Measurements from ENCODE around the gene RGS9. TPM values are rescaled to one million over a fixed set of nuclear protein-coding genes. Genes with fewer than 3 reads are reported as not detected.

The RGS9 gene
- total RNA-seq, 4 donors from 2014 or later: 1.2 to 4.4 (median 2.8) TPM

DNA sequence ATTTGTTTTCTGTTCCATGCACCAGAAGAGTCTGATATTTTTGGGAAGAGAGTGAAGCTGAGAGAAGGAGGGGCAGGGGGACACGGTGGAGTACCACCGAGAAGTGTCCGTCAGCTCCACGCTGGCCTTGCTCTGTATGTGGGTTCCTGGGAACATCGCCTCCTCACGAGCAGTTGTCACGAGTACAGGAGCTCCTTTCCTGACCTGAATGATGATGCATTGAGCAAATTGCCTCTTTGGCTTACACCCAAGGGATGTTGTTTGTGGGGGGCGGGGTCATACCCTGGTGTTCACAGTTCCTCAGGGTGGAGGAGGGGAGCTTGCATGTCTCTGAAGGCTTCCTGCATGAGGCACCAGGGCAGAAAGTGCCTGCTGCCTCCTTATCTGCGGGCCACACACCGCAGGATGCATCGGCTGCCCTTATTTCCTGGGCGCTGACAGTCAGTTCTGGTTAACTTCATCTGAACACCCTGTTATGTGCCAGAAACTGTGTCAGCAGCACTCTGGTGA is 36.2 kb downstream of the RGS9 start:
- DNase-seq: peak in 1 of 2 donors; percentile 17
- intact Hi-C loops (cut with DNase I; ENCODE audit: low total_unique reads) (no loop called here), in situ Hi-C loops (cut with MboI; ENCODE audit: low sequenced_read_pairs in 4 of 4) (no loop called here)
- no peak for TF ChIP-seq POLR2A (IDR thresholded peaks at IDR 0.05)
- TF ChIP-seq, protein P1, sequence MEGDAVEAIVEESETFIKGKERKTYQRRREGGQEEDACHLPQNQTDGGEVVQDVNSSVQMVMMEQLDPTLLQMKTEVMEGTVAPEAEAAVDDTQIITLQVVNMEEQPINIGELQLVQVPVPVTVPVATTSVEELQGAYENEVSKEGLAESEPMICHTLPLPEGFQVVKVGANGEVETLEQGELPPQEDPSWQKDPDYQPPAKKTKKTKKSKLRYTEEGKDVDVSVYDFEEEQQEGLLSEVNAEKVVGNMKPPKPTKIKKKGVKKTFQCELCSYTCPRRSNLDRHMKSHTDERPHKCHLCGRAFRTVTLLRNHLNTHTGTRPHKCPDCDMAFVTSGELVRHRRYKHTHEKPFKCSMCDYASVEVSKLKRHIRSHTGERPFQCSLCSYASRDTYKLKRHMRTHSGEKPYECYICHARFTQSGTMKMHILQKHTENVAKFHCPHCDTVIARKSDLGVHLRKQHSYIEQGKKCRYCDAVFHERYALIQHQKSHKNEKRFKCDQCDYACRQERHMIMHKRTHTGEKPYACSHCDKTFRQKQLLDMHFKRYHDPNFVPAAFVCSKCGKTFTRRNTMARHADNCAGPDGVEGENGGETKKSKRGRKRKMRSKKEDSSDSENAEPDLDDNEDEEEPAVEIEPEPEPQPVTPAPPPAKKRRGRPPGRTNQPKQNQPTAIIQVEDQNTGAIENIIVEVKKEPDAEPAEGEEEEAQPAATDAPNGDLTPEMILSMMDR (IDR thresholded peaks at IDR 0.05 in 4 of 5, conservative IDR thresholded peaks at IDR 0.05 in 1 of 5): no peak
- H3K27ac ChIP-seq: no peak overlapping the region
- no peak for ATAC-seq
- no peaks in the 10 kb centered on the region for H3K36me3 ChIP-seq
- H3K27me3 ChIP-seq: no peaks in the 10 kb centered on the region
- no peaks in the 10 kb centered on the region for H3K4me1 ChIP-seq
- H3K4me3 ChIP-seq: no peak overlapping the region
- no peaks in the 10 kb centered on the region for H3K9me3 ChIP-seq

DNA sequence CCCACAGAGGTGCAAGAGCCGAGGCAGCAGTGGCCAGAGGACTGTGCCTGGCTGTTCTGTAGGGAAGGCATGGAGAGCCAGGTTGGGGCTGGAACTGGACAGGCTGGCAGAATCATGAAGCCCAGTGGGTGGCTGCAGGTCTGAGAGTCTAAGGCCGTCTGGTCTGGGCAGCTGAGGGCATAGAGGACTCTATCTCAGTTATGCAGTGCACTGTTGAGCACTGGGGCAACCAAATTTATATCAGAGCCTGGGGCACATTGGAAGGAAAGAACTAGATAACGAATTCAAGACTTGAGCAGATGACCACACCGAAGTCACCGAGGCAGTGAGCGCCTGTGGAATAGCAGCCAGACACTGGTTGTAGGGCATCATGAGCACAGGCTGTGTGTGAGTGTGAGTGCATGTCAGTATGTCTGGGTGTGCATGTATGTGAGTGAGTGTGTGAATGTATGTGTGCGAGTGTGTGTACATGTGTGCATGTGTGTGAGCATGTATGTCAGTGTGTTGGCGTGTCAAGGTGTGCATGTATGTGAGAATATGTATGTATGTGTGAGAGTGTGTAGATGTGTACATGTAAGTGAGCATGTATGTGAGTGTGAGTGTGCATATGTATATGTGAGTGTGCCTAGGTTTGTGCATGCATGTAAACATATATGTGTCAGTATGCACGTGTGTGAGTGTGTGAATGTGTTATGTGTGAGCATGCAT is 37.0 kb downstream of the RGS9 start:
- H3K27ac ChIP-seq: no peak overlapping the region
- in situ Hi-C loops (cut with MboI; ENCODE audit: low sequenced_read_pairs in 4 of 4): no loop called here

DNA sequence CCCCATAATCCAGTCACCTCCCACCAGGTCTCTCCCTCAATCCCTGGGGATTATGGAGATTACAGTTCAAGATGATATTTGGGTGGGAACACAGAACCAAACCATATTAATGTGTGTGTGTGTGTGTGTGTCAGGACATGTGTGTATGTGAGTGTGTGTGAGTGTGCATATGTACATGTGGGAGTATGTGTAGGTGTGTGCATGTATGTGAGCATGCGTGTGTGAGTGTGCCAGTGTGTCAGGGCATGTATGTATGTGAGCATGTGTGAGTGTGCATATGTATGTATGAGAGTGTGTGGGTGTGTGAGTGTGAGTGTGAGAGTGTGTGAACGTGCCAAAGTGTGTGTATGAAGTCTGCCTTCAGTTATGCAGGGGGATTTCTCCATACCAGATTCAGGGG is 37.8 kb downstream of the RGS9 start:
- intact Hi-C loops (cut with DNase I; ENCODE audit: low total_unique reads): no loop called here
- in situ Hi-C loops (cut with MboI; ENCODE audit: low sequenced_read_pairs in 4 of 4): loop anchor here in 1 of 4 donors (25.0 kb wide), 1 partner anchor 88 kb away; no protein-coding TSS in a partner anchor
- no peak for DNase-seq

More for the DNA sequence above, 37.0 kb downstream of the RGS9 start:
- H3K4me1 ChIP-seq: no peaks in the 10 kb centered on the region
- no peak overlapping the region for H3K4me3 ChIP-seq
- no peaks in the 10 kb centered on the region for H3K36me3 ChIP-seq
- TF ChIP-seq POLR2A (IDR thresholded peaks at IDR 0.05): no peak
- intact Hi-C loops (cut with DNase I; ENCODE audit: low total_unique reads): no loop called here
- H3K9me3 ChIP-seq: no peaks in the 10 kb centered on the region
- H3K27me3 ChIP-seq: no peaks in the 10 kb centered on the region
- ATAC-seq (no peak), DNase-seq (no peak)

DNA sequence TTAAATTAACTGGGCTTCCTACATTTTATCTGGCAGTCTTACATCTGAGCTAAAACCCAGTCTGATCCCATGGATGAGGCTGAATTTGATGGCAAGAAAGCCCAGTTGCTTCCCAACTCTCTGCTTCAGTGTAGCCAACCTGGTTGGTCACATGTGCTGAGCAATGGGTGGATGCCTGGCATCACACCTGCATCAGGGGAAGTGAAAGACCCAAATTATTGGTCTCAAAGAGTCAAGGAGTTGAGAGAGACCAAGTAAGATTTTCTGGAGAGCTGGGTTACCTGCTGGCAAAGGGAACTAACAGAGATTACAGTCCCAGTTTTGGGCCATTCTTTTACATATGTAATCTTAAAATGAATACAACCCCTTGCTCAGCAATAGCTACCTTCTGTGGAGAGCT is 38.8 kb downstream of the RGS9 start:
- no peaks in the 10 kb centered on the region for H3K4me1 ChIP-seq
- in situ Hi-C loops (cut with MboI; ENCODE audit: low sequenced_read_pairs in 4 of 4): loop anchor here in 1 of 4 donors (25.0 kb wide), 1 partner anchor 89 kb away; no protein-coding TSS in a partner anchor
- H3K36me3 ChIP-seq: no peaks in the 10 kb centered on the region
- ATAC-seq (no peak), DNase-seq (no peak)
- TF ChIP-seq, protein P1 (IDR thresholded peaks at IDR 0.05 in 4 of 5, conservative IDR thresholded peaks at IDR 0.05 in 1 of 5): no peak
- no peak for TF ChIP-seq POLR2A (IDR thresholded peaks at IDR 0.05)
- no peak overlapping the region for H3K4me3 ChIP-seq
- H3K27me3 ChIP-seq: no peaks in the 10 kb centered on the region
- intact Hi-C loops (cut with DNase I; ENCODE audit: low total_unique reads): no loop called here
- no peaks in the 10 kb centered on the region for H3K9me3 ChIP-seq
- no peak overlapping the region for H3K27ac ChIP-seq

More for the DNA sequence above, 37.8 kb downstream of the RGS9 start:
- no peaks in the 10 kb centered on the region for H3K9me3 ChIP-seq
- H3K27me3 ChIP-seq: no peaks in the 10 kb centered on the region
- no peaks in the 10 kb centered on the region for H3K36me3 ChIP-seq
- TF ChIP-seq POLR2A (IDR thresholded peaks at IDR 0.05): no peak
- TF ChIP-seq, protein P1 (IDR thresholded peaks at IDR 0.05 in 4 of 5, conservative IDR thresholded peaks at IDR 0.05 in 1 of 5): no peak
- ATAC-seq: no peak
- H3K4me1 ChIP-seq: no peaks in the 10 kb centered on the region
- no peak overlapping the region for H3K4me3 ChIP-seq
- no peak overlapping the region for H3K27ac ChIP-seq

DNA sequence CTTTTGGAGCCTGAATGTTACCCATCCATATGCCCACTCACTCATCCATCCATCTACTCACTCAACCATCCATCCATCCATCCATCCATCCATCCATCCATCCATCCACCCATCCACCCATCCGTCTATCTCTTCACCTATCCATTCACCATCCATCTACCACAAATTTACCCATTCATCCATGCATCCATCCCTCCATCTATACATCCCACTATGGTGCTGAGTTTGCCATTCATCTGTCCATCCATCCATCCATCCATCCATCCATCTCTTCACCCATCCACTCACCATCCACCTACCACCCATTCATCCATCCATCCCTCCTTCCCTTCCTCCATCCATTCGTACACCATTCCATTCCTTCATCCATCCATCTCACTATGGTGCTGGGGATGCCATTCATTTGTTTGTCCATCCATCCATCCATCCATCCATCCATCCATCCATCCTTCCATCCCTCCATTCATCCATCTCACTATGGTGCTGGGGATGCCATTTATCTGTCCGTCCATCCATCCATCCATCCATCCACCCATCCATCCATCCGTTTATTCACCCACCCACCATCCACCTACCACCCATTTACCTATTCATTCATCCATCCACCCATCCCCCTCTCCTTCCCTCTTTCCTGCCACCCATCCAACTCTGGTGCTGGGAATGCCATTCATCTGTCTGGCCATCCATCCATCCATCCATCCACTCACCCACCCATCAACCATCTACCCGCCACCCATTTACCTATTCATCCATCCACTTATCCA is 39.7 kb downstream of the RGS9 start:
- H3K4me1 ChIP-seq: no peaks in the 10 kb centered on the region
- H3K4me3 ChIP-seq: no peak overlapping the region
- in situ Hi-C loops (cut with MboI; ENCODE audit: low sequenced_read_pairs in 4 of 4) (loop anchor here in 1 of 4 donors (25.0 kb wide), 1 partner anchor 90 kb away; no protein-coding TSS in a partner anchor), intact Hi-C loops (cut with DNase I; ENCODE audit: low total_unique reads) (no loop called here)
- H3K27me3 ChIP-seq: peaks cover 0 to 2% (median 0%) of the 10 kb centered on the region in 3 donors
- no peak for DNase-seq
- no peak for ATAC-seq
- TF ChIP-seq POLR2A (IDR thresholded peaks at IDR 0.05): no peak
- TF ChIP-seq, protein P1 (IDR thresholded peaks at IDR 0.05 in 4 of 5, conservative IDR thresholded peaks at IDR 0.05 in 1 of 5): no peak
- H3K36me3 ChIP-seq: no peaks in the 10 kb centered on the region
- H3K9me3 ChIP-seq: no peaks in the 10 kb centered on the region
- no peak overlapping the region for H3K27ac ChIP-seq

All from gastrocnemius medialis (tissue), 4 donors.